OCI-LY7 (cell line): Measurements from ENCODE around the gene TMEM132E.

ENCODE experiments used
- CTCF ChIP-seq: fragments of 200-600 bp; sonication (generic); conservative IDR thresholded peaks from 2 replicates; pipeline ENCODE4 v1.5.1; 2014; ENCODE audit warnings: mild to moderate bottlenecking, antibody characterized with exemption, low read length, moderate library complexity, mixed read lengths
- EZH2phosphoT487 ChIP-seq: fragments of 200-600 bp; sonication (generic); IDR thresholded peaks from 2 replicates; pipeline ENCODE4 v1.6.1; 2018; ENCODE audit warnings: low read depth, borderline replicate concordance, mild to moderate bottlenecking, mixed run types, antibody characterized with exemption, low read length, moderate library complexity, mixed read lengths

- no peak for TF ChIP-seq CTCF
- TF ChIP-seq EZH2phosphoT487 = no peak
These were observed 60.5 kb downstream of the TMEM132E start for GRCh38 chr17:34639706-34640425.
